Measurements from ENCODE around the gene CENPW.
A peak's percentile ranks its signal among the peaks of the same experiment; 100 is the strongest.

CENPW gene

DNA sequence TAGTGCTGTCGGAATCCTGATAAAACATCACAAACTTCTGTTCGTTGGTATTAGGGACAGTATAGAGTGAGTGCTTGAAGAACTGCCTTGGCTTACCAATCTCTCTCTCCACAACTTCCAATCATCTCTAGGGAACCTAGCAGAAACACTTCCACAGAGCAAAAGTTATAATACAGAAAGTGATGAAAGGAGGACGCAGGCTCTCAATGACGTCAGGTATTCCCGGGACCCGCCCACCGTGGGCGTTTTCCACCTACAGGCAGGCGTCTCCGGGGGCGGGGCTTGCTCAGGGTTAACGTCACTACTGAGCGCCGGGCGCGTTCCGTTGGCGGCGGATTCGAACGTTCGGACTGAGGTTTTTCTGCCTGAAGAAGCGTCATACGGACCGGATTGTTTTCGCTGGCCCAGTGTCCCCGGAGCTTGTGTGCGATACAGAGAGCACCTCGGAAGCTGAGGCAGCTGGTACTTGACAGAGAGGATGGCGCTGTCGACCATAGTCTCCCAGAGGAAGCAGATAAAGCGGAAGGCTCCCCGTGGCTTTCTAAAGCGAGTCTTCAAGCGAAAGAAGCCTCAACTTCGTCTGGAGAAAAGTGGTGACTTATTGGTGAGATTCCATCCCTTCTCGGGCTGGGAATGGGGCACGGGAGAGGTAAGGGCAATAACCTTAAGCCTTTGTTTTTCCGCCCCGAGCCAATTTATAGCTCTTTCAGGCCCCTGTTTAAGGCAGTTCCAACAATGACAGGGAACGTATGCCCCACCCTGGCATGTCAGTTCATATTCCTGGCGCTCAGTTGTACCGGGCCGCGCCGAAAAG lies at the start of gene CENPW:
Gene CENPW, plus strand, starts transcription at position 320 of the 814 bp plus-strand sequence. Its CDS starts 159 bp downstream, at position 479.
- peak; percentile 69 to 87 for DNase-seq (ENCODE audit: extremely low read depth in 1 of 2, low read depth in 1 of 2)

DNA sequence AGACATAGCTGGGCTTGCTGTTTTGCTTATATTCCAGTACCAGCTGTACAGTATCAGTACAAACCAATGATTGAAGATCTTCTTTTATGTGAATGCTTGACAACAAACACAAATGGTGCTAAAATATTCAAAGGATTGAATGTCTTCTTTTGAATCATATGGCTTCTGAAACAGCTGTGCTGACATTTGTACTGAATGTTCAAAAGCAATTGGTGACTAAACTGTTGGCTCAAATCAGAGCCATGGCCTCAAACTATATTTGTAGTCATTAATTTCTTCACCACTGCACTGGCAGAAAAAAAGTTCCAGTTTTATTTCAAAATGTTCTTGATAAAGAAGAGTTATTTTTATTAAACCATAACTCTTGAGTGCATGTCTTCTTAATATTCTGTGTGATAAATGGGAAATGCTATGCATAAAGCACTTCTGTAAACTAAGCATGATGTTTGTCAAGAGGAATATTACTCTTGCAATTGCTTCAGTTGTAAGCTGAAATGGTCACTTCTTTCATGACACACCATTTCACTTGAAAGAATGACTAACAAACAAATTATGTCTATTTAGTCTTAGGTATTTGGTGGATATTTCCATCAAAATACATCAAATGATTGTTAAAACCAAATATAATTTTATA lies 45.9 kb upstream of the CENPW start:
- no peak for DNase-seq (ENCODE audit: extremely low read depth in 1 of 2, low read depth in 1 of 2)

- DNase-seq (ENCODE audit: extremely low read depth in 1 of 2, low read depth in 1 of 2), result no peak
These were observed 39.8 kb upstream of the CENPW start for GRCh38 chr6:126300126-126300525.

GRCh38 chr6:126300735-126301134 lies 39.2 kb upstream of the CENPW start:
- DNase-seq (ENCODE audit: extremely low read depth in 1 of 2, low read depth in 1 of 2), result no peak

DNA sequence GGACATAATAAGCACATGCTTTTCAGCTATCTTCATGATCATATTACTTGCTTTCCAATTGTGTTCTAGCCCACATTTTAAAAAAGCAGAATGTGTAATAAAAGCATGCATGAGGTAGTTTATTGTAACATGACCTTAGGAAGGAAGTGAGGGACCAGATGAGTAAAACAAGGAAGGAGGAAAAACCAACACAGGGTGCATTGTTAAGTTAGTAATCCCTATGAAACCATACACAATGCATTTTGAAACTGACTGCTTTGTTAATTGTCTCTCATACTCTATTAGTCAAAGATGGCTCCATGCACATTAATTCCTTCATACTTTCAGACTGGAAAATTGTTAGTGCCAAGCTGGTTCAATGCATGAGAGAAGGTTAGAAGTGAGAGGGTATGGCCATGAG lies 37.7 kb upstream of the CENPW start:
- no peak for DNase-seq (ENCODE audit: extremely low read depth in 1 of 2, low read depth in 1 of 2)

- no peak for DNase-seq (ENCODE audit: extremely low read depth in 1 of 2, low read depth in 1 of 2)
These were observed 32.1 kb upstream of the CENPW start for GRCh38 chr6:126307849-126308248.

GRCh38 chr6:126308362-126308761 lies 31.6 kb upstream of the CENPW start:
- DNase-seq (ENCODE audit: extremely low read depth in 1 of 2, low read depth in 1 of 2), result no peak

GRCh38 chr6:126312013-126312665 lies 27.8 kb upstream of the CENPW start:
- no peak for DNase-seq (ENCODE audit: extremely low read depth in 1 of 2, low read depth in 1 of 2)

DNA sequence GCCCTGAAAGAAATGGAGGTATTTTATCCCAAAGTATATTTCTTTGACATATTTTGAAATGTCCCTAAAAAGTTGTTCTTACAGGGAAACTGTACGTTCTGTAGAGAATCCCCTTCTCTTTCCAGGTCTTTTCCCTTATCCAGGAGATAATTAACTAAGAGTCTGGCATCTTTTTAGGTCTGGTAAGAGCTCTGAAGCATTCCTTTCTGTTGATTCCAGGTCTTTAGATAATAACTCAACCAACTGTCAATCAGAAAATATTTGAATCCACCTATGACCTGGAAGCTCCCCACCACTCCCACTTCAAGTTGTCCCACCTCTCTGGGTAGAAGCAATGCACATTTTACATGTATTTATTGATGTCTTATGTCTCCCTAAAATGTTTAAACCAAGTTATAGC lies 26.0 kb upstream of the CENPW start:
- DNase-seq (ENCODE audit: extremely low read depth in 1 of 2, low read depth in 1 of 2), result no peak

DNA sequence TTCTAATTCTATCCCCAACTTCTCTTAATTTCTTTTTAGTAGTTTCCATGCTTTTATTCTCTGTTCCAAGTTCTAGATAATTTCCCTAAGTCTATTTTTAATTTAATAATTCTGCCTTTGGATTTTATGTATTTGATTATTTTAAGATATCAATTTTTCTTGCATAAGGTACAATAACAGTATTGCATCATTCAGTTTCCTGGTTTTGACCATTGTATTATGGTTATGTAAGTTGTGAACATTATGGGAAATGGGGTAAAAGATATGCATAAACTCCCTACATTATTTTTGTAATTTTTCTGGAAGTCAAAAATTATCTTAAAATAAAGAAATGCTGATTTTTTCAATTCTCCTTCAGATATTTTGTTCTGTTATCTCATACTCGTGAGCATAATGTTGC lies 21.1 kb upstream of the CENPW start:
- no peak for DNase-seq (ENCODE audit: extremely low read depth in 1 of 2, low read depth in 1 of 2)

- DNase-seq (ENCODE audit: extremely low read depth in 1 of 2, low read depth in 1 of 2), result no peak
These were observed 6.2 kb upstream of the CENPW start for GRCh38 chr6:126333729-126334128.

DNA sequence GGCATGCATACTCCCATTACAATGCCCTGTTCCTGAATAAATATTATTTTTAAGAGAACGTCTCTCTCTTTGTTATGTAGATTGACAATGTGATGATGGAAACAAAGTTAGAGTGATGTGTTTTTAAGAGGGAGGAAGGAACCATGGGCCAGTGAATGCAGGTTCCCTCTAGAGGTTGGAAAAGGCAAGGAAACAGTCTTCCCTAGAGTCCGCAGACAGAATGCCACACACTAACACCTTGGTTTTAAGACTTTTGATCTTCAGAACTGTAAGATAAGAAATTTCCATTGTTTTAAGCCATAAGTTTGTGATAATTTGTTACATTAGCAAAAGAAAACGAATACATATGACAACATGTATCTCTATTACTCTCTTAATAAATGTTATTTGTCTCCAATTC lies 4.7 kb upstream of the CENPW start:
- no peak for DNase-seq (ENCODE audit: extremely low read depth in 1 of 2, low read depth in 1 of 2)

- no peak for DNase-seq (ENCODE audit: extremely low read depth in 1 of 2, low read depth in 1 of 2)
These were observed 2.6 kb upstream of the CENPW start for GRCh38 chr6:126337323-126337722.

DNA sequence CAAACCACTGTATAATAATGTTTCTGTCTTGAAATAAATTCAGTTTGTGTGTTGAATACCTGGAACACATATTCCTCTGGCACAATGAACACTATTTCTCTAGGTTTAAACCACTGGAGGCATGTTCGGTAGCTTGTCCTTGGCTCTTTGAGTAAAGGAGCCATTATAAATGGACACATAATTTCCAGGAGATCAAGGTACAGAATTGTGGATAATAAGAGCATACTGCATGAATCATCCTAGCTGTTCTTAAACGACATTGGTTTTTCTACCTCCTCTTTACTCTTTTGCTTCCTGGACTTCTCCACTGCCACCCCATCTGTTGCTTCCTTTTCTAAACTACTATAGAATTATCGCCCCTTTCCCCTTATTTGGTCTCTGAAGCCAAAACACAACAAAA lies 1.2 kb downstream of the CENPW start:
- no peak for DNase-seq (ENCODE audit: extremely low read depth in 1 of 2, low read depth in 1 of 2)

GRCh38 chr6:126344181-126344580 lies 4.3 kb downstream of the CENPW start:
- no peak for DNase-seq (ENCODE audit: extremely low read depth in 1 of 2, low read depth in 1 of 2)

GRCh38 chr6:126351960-126352359 lies 12.0 kb downstream of the CENPW start:
- no peak for DNase-seq (ENCODE audit: extremely low read depth in 1 of 2, low read depth in 1 of 2)

DNA sequence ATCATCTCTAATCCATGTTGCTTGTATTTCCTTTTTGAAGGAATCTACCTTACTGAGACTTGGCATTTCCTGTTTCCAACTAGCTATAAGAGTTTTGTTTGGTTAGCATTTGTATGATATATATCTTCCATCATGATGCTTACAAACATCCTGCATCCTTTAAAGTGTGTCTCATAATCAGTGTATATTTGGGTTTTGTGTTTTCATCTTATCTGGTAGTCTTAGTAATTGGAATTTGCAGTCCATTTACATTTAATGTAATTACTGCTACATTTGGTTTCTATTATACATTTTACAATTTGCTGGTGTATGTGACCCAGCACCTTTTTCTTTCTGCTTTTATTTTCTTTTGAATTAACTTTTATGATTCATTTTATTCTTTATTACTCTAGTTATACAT lies 12.6 kb downstream of the CENPW start:
- DNase-seq (ENCODE audit: extremely low read depth in 1 of 2, low read depth in 1 of 2), result no peak

DNA sequence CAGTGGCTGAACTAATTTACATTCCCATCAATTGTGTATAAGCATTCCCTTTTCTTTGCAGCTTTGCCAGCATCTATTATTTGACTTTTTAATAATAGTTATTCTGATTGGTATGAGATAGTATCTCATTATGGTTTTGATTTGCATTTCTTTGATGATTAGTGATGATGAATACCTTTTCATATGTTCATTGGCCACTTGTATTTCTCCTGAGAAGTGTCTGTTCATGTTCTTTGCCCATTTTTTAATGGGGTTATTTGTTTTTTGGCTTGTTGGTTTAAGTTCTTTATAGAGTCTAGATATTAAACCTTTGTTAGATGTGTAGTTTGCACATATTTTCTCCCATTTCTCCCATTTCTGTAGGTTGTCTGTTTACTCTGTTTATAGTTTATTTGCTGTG lies 16.6 kb downstream of the CENPW start:
- no peak for DNase-seq (ENCODE audit: extremely low read depth in 1 of 2, low read depth in 1 of 2)

GRCh38 chr6:126359936-126360537 lies 20.1 kb downstream of the CENPW start:
- DNase-seq (ENCODE audit: extremely low read depth in 1 of 2, low read depth in 1 of 2), result no peak

DNA sequence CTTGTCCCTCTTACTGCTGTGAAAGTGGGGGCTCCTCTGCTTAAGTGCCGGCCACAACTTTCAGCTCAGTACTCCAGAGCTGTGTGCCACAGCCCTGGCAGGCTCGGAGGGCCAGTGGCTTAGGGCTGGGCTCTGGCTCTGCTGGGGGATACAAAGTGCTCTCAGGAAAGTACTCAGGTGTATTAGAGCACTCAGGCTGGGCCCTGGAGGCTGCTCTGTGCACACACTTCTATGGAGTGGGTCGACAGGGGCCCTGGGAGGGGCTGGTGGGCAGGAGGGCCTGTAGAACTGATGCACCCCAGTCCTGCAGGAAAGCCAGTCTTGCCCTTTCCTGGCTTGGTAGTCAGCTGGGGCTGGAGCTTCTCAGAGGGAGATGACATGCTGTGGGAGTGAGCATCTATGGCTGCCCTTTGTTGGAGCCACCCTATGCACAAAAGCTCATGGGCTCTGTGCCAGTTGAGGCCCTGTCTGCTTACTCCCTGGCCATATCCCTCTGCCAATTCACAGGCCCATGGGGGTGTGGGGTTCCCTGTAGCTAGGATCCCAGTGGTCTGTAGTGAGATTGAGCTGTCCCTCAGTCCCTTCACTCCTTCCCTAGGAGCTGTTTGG lies 22.0 kb downstream of the CENPW start:
- no peak for DNase-seq (ENCODE audit: extremely low read depth in 1 of 2, low read depth in 1 of 2)

DNA sequence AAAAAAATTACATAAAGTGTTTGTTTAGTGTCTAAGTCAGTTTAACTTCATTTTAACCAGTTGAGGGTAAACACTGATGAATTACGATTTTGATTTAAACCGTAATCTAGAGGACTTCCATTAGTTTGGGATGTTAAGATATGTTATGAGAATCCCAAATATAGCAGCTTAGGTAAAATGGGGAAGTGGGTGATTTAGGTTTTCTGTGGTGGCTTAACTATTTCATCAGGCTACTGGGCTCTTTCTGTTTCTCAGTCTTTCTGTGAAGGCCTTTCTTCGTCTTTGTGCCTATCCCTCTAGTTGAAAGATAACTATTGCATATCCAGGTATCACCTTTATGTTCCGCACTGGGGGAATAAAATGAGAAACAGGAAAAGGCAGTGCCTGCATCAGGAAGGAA lies 27.9 kb downstream of the CENPW start:
- DNase-seq (ENCODE audit: extremely low read depth in 1 of 2, low read depth in 1 of 2), result no peak
